Panc1 (cell line): ENCODE results near the gene SCLT1. TPM values are rescaled to one million over a fixed set of nuclear protein-coding genes. Genes with fewer than 3 reads are reported as not detected.

Experiments
- ATAC-seq: fragments of 200-7000 bp; cut with Tn5 transposase; 2 replicates; pipeline ENCODE4 v1.9.1; 2020; ENCODE audit warnings: mild to moderate bottlenecking, moderate library complexity
- BruUV-seq: library from RNA; stranded (reverse); fragments of 400-500 nt; replicated peaks from 2 replicates; lab custom pipeline; 2021; lab: Mats Ljungman, UMichigan
- CTCF ChIA-PET: fragments of 300-600 bp; sonication (Branson Sonifier 250); formaldehyde crosslinking; loops from one replicate; lab custom pipeline; 2022; ENCODE audit warnings: antibody characterized with exemption; lab: Charles Lee
- POLR2A ChIA-PET: fragments of 300-600 bp; sonication (Branson Sonifier 250); formaldehyde crosslinking; loops from one replicate; lab custom pipeline; 2022; ENCODE audit warnings: antibody characterized with exemption; lab: Charles Lee
- DNase-seq: peaks from one replicate; pipeline ENCODE4 v3.0.0-alpha.2; 2010; ENCODE audit warnings: low read depth, low spot score
- H3K27ac ChIP-seq: 2 replicates; pipeline ENCODE4 v1.5.1; 2011; ENCODE audit warnings: mild to moderate bottlenecking, low read length, inconsistent platforms
- H3K27me3 ChIP-seq: fragments of 200-500 bp; sonication (Bioruptor generic); 2 replicates; pipeline ENCODE4 v1.6.0; 2014; ENCODE audit warnings: low read length, inconsistent platforms; ENCODE audit not compliant: control insufficient read depth, insufficient read depth
- H3K36me3 ChIP-seq: fragments of 200-500 bp; sonication (Bioruptor generic); 2 replicates; pipeline ENCODE4 v1.5.1; 2014; ENCODE audit warnings: inconsistent platforms, mild to moderate bottlenecking, low read length, moderate library complexity; ENCODE audit not compliant: control insufficient read depth, insufficient read depth
- H3K4me1 ChIP-seq: 2 replicates; pipeline ENCODE4 v1.5.1; 2011; ENCODE audit warnings: inconsistent platforms, mild to moderate bottlenecking, low read length, moderate library complexity; ENCODE audit not compliant: control insufficient read depth, insufficient read depth
- H3K4me3 ChIP-seq, 2 experiments: 2 replicates each; pipeline ENCODE4 v1.5.1; 2011 to 2012; ENCODE audit warnings: low read depth in 2 of 2, low read length in 2 of 2, mild to moderate bottlenecking in 2 of 2, inconsistent platforms in 1 of 2, moderate library complexity in 1 of 2
- H3K9me3 ChIP-seq: fragments of 200-500 bp; sonication (Bioruptor generic); 2 replicates; pipeline ENCODE4 v1.5.1; 2014; ENCODE audit warnings: low read depth, mild to moderate bottlenecking, inconsistent platforms, low read length, moderate library complexity; ENCODE audit not compliant: control insufficient read depth, insufficient read depth
- POLR2AphosphoS5 ChIP-seq: IDR thresholded peaks from 2 replicates; pipeline ENCODE4 v1.6.1; 2012; ENCODE audit warnings: mild to moderate bottlenecking, low read depth, low read length, moderate library complexity
- SIN3A ChIP-seq: IDR thresholded peaks from 2 replicates; pipeline ENCODE4 v1.6.1; 2012; ENCODE audit warnings: low read depth, mild to moderate bottlenecking, low read length, moderate library complexity, borderline replicate concordance; ENCODE audit not compliant: insufficient read depth
- TCF7L2 ChIP-seq: IDR thresholded peaks from 2 replicates; pipeline ENCODE4 v1.6.1; 2011; ENCODE audit warnings: mild to moderate bottlenecking, low read depth, low read length, inconsistent platforms
- in situ Hi-C: cut with HindIII; loops from 2 replicates; pipeline ENCODE4 v1.10.0; 2016; ENCODE audit warnings: low sequenced_read_pairs, low pct_unique_long_range_greater_than_20kb
- intact Hi-C: fragments of 100-400 bp; cut with micrococcal nuclease; formaldehyde crosslinking; loops from one replicate; pipeline ENCODE4 v1.10.0; 2022; ENCODE audit not compliant: unreplicated experiment
- total RNA-seq: library from RNA; stranded (reverse); gene quantifications from one replicate; pipeline ENCODE4 v1.2.1, GENCODE V29; 2021; ENCODE audit not compliant: unreplicated experiment
- TF ChIP-seq, protein P1 (sequence below): fragments of 450-650 bp; IDR thresholded peaks from 2 replicates; pipeline ENCODE4 v1.5.1; 2017; ENCODE audit warnings: mild to moderate bottlenecking
- TF ChIP-seq, protein P2 (sequence below), 2 experiments: IDR thresholded peaks; 2 replicates each; pipeline ENCODE4 v1.6.1; 2011 to 2012; ENCODE audit warnings: low read depth in 2 of 2, control low read depth in 1 of 2, low read length in 1 of 2, mild to moderate bottlenecking in 1 of 2, moderate library complexity in 1 of 2; ENCODE audit not compliant: insufficient read depth in 1 of 2

Gene SCLT1
- total RNA-seq, 1 experiment from 2014 or later = 9.7 TPM

DNA sequence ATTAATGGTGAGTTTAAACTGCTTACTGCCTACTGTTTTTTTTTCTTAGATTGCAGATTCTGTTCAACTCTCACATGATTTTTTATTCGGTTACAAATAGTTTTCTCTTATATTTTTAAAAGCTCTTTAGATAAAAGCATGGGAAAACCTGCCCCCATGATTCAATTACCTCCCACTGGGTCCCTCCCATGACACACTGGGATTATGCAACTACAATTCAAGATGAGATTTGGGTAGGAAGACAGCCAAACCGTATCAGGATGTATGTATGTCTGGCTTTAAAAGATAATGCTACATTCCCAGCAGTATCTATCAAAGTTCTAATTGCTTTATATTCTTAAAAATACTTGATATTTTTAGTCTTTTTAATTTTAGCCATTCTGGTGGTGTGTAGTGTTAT is 152.4 kb downstream of the SCLT1 start:
- in situ Hi-C loops (no loop called here), intact Hi-C loops (no loop called here)
- Histone ChIP-seq H3K4me1 (no peaks in the 10 kb centered on the region), H3K36me3 (no peaks in the 10 kb centered on the region; the same call in 1 of the 2 replicates), H3K4me3 (no peak overlapping the region), H3K9me3 (no peaks in the 10 kb centered on the region), H3K27ac (no peak overlapping the region), H3K27me3 (no peaks in the 10 kb centered on the region)
- no peak for ATAC-seq
- POLR2A ChIA-PET = no interaction called here
- TF ChIP-seq, protein P1, sequence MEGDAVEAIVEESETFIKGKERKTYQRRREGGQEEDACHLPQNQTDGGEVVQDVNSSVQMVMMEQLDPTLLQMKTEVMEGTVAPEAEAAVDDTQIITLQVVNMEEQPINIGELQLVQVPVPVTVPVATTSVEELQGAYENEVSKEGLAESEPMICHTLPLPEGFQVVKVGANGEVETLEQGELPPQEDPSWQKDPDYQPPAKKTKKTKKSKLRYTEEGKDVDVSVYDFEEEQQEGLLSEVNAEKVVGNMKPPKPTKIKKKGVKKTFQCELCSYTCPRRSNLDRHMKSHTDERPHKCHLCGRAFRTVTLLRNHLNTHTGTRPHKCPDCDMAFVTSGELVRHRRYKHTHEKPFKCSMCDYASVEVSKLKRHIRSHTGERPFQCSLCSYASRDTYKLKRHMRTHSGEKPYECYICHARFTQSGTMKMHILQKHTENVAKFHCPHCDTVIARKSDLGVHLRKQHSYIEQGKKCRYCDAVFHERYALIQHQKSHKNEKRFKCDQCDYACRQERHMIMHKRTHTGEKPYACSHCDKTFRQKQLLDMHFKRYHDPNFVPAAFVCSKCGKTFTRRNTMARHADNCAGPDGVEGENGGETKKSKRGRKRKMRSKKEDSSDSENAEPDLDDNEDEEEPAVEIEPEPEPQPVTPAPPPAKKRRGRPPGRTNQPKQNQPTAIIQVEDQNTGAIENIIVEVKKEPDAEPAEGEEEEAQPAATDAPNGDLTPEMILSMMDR = no peak
- TF ChIP-seq, protein P2, sequence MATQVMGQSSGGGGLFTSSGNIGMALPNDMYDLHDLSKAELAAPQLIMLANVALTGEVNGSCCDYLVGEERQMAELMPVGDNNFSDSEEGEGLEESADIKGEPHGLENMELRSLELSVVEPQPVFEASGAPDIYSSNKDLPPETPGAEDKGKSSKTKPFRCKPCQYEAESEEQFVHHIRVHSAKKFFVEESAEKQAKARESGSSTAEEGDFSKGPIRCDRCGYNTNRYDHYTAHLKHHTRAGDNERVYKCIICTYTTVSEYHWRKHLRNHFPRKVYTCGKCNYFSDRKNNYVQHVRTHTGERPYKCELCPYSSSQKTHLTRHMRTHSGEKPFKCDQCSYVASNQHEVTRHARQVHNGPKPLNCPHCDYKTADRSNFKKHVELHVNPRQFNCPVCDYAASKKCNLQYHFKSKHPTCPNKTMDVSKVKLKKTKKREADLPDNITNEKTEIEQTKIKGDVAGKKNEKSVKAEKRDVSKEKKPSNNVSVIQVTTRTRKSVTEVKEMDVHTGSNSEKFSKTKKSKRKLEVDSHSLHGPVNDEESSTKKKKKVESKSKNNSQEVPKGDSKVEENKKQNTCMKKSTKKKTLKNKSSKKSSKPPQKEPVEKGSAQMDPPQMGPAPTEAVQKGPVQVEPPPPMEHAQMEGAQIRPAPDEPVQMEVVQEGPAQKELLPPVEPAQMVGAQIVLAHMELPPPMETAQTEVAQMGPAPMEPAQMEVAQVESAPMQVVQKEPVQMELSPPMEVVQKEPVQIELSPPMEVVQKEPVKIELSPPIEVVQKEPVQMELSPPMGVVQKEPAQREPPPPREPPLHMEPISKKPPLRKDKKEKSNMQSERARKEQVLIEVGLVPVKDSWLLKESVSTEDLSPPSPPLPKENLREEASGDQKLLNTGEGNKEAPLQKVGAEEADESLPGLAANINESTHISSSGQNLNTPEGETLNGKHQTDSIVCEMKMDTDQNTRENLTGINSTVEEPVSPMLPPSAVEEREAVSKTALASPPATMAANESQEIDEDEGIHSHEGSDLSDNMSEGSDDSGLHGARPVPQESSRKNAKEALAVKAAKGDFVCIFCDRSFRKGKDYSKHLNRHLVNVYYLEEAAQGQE (IDR thresholded peaks at IDR 0.05; ENCODE audit: insufficient read depth in 1 of 2, low read depth in 2 of 2, low read length in 1 of 2) = no peak
- TF ChIP-seq SIN3A (no peak), TCF7L2 (no peak), POLR2AphosphoS5 (no peak)
- BruUV-seq = no TSS peak
- CTCF ChIA-PET = no interaction called here
- DNase-seq = no peak

DNA sequence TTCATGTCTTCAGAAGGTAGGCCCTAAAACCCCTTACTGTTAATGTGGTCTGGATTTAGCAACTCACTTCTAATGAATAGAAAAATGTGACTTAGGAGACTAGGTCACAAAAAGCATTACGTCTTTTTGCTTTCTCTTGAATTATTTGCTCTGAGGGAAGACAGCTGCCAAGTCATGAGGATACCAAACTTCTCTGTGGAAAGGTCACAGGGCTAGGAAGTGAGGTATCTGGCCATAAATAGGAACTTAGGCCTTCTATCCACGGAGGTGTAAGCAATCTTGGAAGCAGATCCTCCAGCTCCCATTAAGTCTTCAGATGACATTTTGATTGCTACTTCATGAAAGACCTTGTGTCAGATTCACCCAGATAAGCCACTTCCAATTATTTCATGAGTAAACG is 163.3 kb downstream of the SCLT1 start:
- Histone ChIP-seq H3K9me3 (no peaks in the 10 kb centered on the region), H3K36me3 (no peaks in the 10 kb centered on the region), H3K4me1 (no peaks in the 10 kb centered on the region), H3K27me3 (no peaks in the 10 kb centered on the region), H3K4me3 (no peak overlapping the region), H3K27ac (no peak overlapping the region)
- CTCF ChIA-PET = no interaction called here
- in situ Hi-C loops (no loop called here), intact Hi-C loops (no loop called here)
- POLR2A ChIA-PET = no interaction called here
- DNase-seq (no peak), ATAC-seq (no peak)
- TF ChIP-seq SIN3A (no peak), POLR2AphosphoS5 (no peak), TCF7L2 (no peak)
- TF ChIP-seq, protein P1 = no peak
- TF ChIP-seq, protein P2 (IDR thresholded peaks at IDR 0.05; ENCODE audit: insufficient read depth in 1 of 2, low read depth in 2 of 2, low read length in 1 of 2) = no peak
- no TSS peak for BruUV-seq
